GM21786 (cell line): ENCODE measurements around the gene HINFP.

Experiments
- ATAC-seq: cut with Tn5 transposase; IDR thresholded peaks from one replicate; pipeline ENCODE4 v1.9.1; 2021; ENCODE audit not compliant: unreplicated experiment

The HINFP gene, protein sequence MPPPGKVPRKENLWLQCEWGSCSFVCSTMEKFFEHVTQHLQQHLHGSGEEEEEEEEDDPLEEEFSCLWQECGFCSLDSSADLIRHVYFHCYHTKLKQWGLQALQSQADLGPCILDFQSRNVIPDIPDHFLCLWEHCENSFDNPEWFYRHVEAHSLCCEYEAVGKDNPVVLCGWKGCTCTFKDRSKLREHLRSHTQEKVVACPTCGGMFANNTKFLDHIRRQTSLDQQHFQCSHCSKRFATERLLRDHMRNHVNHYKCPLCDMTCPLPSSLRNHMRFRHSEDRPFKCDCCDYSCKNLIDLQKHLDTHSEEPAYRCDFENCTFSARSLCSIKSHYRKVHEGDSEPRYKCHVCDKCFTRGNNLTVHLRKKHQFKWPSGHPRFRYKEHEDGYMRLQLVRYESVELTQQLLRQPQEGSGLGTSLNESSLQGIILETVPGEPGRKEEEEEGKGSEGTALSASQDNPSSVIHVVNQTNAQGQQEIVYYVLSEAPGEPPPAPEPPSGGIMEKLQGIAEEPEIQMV

DNA sequence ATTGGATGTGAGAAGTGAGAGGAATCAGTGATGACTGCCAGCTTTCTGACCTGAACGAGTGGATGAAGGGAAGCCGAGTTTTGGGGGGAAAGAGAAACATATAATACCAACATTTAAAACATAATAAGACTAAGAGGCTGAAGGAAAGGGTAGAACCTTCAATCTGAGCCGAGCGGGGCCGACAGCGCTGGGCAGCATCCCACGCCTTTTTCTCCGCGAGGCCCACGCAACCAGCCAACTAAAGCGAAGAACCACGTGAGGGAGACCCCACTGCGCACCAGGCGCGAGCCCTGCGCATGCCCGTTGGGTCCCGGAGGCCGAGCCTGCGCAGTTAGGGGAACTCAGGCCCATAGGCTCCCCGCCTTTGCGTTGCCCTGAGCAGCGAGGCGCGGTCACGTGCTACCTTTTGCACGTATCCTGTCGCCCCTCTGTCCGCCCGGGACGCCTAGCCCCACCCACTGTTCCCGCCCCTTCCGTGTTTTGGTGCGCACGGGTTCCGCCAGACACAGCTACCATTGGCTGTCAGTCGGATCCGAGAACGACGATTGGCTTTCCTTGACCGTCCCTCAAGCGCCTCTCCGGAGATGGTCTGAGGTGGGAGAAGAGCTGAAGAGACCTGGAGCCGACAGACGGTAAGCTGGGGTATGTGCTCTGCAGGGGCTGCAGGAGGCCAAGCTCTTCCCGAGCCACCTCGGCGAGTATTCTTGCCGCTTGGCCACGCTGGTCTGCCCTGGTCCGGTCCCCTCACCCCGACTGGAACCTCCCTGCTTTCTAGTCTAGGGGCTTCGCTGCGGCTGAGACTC, at the start of gene HINFP:
Gene HINFP, plus strand, starts transcription at position 573 of the 803 bp plus-strand sequence. CDS start 5,365 bp downstream, outside the sequence.
- peak; percentile 97 for ATAC-seq

DNA sequence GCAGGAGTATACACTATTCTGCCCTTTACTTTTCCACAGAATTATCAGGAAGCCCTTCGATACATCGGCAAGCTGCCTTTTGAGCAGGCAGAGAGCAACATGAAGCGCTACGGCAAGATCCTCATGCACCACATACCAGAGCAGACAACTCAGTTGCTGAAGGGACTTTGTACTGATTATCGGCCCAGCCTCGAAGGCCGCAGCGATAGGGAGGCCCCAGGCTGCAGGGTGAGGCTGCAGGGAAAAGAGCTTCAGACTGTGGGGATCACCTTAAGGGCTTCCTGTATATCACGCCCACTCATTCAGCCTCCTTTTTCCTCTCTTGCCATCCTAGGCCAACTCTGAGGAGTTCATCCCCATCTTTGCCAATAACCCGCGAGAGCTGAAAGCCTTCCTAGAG, 43.5 kb upstream of the HINFP start:
- ATAC-seq = no peak

DNA sequence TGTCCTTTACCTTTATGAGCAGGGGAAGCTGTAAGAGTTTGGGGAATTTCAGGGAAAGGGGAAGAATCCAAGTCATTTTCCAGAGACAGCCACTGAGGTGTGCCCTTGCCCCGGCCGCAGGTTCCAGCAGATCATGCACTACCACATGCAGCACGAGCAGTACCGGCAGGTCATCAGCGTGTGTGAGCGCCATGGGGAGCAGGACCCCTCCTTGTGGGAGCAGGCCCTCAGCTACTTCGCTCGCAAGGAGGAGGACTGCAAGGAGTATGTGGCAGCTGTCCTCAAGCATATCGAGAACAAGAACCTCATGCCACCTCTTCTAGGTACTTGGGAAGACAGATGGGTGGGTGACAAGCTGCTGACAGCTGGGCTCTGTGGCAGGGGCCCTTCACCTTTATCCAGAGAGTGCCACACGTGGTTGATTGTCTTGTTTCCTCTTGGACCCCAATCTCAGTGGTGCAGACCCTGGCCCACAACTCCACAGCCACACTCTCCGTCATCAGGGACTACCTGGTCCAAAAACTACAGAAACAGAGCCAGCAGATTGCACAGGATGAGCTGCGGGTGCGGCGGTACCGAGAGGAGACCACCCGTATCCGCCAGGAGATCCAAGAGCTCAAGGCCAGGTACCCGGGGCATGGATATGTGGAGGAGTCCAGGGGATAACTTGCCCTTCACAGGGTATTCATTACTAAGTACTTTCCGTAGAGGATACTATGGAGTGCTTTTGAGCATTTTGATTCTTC, 42.5 kb upstream of the HINFP start:
- no peak for ATAC-seq

DNA sequence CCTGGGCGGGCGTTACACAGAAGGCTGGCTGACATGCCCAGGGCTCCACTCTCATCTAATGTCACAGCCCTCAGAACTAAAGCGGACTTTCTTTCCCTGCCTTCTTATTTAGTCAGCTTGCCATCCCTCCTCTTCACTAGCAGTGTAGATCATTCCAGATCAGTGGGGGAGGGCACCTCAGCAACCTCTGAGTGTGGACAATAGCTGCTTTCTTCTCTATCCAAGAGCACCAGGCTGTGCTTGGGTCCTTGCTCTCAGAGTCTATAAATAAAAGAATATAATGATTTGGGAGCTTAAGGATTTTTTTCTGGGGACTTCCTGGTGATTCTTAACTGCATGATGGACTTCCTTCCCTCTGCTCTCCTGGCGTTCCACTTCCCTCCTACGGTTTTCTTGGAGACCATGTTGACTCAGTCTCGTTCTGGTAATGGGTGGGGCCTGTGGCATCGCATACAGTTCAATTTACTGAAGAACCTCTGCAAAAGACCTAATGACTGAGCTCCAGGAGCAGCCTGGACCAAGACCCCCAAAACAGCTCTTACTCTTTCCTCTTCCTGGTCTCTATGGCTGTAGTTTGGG, 39.6 kb upstream of the HINFP start:
- ATAC-seq = no peak

DNA sequence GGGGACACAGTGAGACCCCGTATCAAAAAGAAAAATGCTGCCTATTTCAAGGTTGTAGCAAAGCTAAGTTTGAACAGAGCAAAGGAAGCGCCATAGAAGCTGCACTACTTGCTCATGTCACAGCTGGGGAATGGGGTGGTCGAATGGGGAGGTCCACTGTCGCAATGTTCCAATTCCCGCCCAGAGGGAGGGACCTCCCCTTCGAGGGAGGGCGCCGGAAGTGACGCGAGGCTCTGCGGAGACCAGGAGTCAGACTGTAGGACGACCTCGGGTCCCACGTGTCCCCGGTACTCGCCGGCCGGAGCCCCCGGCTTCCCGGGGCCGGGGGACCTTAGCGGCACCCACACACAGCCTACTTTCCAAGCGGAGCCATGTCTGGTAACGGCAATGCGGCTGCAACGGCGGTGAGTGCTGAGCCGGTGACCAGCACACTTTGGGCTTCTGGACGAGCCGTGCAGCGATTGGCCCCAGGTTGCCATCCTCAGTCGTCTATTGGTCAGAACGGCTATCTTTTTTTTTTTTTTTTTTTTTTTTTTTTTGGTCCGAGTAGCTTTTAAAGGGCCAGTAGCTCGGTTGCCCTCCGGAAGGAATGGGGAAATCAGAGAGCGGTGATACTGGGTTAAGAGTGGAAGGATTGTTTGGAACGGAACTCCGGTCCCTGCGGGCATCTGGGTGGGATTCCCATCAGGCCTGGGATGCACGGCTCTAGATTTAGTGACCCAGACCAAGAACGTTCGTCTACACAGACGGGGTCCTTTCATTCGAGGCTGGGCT, 36.5 kb upstream of the HINFP start, which contains the start of gene HMBS:
Gene HMBS, plus strand, starts transcription at position 219 of the 774 bp plus-strand sequence. Its CDS starts 153 bp downstream, at position 372.
- ATAC-seq = peak; percentile 88

DNA sequence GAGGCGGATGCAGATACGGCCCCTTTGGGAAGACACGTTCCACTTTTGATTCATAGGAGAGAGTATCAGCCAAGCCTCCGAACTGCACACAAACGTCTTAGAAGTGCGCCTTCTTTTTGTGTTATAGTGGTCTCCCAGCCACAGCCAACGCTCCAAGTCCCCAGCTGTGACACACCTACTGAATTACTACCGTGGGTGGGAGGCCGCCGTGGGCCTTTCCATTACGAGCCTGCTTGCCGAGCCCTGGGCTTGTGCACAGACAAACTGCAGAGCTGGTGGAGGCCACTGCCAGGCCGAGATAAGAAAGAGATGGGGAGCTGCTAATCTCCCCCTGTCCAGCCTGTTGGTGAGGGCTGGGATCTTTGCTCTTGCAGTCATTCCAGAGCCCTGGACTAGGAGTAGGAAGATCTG, 35.9 kb upstream of the HINFP start:
- peak; percentile 15 for ATAC-seq

DNA sequence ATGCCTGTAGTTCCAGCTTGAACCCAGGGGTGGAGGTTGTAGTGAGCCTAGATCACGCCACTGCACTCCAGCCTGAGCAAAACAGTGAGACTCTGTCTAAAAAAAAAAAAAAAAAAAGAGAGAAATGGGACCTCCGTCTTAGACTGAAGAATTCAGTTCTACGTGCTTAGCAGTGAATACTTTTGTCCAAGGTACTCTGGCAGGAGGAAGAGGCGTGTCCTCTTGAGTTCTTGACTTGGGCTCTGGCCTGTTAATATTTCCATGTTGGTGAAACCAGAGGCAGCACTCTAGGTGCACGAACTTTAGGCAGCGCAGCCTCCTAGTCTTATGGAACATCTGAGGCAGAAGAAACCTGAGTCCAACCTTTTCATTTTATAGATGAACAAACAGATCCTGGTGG, 34.3 kb upstream of the HINFP start:
- ATAC-seq = no peak

DNA sequence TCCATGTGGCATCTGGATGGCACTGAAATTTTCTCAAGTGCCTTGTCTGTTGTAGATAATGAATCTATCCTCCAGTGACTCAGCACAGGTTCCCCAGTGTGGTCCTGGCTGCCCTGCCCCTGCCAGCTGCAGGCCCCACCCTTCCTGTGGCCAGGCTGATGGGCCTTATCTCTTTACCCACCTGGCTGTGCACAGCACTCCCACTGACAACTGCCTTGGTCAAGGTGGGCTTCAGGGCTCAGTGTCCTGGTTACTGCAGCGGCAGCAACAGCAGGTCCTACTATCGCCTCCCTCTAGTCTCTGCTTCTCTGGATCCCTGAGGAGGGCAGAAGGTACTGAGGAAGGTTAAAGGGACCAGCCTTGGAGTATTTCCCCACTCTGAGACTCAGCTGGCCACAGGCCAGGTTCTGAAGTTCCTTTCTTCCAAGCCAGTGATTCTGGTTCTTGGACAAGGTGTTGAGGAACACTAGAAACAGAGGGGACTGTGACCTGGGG, 33.6 kb upstream of the HINFP start:
- ATAC-seq = no peak

DNA sequence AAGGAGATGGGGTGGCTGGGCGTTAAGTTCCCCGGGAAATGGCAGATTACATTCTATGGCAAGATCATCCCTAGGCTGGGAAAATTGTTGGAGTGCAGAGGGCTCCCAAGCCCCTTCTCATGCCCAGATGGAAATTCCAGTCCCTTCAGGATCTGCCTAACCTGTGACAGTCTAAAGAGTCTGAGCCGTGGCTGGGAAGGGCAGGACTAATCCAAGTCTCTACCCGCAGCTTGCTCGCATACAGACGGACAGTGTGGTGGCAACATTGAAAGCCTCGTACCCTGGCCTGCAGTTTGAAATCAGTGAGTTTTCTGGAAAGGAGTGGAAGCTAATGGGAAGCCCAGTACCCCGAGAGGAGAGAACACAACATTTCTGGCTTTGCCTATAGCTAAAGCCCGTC, 33.0 kb upstream of the HINFP start:
- no peak for ATAC-seq

DNA sequence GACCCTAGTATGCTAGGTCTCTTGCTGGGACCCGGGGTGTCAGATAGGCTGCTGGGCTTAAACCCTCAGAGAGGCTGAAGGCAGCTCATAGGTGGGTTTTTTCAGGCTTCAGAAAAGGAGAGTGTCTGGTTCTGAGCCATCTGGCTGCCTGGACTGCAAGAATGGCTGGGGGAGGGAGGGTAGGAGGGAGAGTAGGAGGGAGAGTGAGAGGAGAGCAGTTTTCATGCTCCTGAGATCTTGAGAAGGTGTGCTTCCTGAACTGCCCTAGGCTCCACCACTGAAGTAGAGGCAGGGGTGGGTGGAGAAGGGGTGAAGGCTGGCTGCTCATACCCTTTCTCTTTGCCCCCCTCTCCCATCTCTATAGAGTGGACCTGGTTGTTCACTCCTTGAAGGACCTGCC, 32.1 kb upstream of the HINFP start:
- no peak for ATAC-seq

DNA sequence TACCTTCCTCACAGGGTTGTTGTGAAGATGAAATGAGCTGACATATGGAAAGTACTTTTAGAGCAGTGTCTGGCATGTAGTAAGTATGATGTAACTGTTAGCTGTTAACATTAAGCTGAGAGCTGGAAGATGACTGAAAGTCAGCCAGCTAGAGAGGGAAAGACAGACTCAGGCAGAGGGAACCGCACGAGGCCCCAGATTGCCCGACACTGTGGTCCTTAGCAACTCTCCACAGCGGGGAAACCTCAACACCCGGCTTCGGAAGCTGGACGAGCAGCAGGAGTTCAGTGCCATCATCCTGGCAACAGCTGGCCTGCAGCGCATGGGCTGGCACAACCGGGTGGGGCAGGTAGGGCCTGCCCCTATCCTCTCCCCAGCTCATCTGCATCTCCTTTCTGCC, 30.2 kb upstream of the HINFP start:
- no peak for ATAC-seq

DNA sequence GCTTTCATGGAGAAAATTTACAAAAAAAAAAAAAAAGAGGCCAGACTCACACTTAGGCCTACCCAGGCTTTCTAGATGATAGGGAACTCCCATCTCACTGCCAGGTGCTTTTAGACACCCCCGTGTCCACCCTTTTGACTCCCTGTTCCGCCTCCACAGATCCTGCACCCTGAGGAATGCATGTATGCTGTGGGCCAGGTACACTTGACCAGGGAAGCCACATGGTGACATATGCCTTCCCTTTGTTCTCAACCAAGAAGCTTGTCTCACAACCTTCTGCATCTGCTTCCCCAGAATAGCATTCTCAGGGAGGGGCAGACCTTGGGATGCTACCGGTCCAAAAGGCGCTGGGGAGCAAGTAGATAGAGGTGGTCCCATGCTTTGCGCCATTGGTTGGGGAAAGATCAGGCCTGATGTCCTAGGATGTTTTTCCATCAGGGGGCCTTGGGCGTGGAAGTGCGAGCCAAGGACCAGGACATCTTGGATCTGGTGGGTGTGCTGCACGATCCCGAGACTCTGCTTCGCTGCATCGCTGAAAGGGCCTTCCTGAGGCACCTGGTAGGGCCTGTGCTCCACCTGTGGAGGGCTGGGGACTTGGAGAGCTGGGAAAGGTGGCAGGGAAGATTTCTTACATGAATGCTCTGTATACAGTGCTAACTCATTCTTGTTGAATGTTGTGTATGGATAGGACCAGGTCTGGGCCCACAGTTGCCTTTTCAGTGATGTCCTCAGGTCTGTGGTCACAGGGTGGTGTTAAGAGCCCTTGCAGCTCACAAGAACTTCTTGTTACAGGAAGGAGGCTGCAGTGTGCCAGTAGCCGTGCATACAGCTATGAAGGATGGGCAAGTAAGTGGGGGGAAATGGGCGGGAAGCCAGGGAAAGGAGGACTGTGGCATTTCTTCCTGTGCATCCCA, 29.2 kb upstream of the HINFP start:
- ATAC-seq = no peak

DNA sequence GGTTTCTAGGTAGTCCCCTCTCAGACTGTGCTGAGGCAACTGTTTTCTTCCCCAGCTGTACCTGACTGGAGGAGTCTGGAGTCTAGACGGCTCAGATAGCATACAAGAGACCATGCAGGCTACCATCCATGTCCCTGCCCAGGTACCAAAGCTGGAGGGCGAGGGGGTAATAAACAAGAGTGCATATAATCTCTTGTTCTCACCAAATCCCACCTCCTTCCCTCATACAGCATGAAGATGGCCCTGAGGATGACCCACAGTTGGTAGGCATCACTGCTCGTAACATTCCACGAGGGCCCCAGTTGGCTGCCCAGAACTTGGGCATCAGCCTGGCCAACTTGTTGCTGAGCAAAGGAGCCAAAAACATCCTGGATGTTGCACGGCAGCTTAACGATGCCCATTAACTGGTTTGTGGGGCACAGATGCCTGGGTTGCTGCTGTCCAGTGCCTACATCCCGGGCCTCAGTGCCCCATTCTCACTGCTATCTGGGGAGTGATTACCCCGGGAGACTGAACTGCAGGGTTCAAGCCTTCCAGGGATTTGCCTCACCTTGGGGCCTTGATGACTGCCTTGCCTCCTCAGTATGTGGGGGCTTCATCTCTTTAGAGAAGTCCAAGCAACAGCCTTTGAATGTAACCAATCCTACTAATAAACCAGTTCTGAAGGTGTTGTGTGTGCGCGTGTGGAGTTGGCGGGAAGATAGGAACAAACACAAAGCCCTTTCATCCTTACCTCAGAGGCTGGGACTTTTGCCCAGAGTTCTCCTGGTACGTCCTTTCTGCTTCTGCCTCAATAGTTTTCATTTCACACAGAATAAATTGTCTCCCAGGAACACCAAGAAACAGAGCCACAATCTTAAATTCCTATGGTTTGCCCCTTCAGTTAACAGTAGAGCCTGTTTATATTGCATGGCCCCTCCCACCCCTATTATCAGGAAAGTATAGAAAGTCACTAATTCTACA, 28.2 kb upstream of the HINFP start:
- no peak for ATAC-seq

DNA sequence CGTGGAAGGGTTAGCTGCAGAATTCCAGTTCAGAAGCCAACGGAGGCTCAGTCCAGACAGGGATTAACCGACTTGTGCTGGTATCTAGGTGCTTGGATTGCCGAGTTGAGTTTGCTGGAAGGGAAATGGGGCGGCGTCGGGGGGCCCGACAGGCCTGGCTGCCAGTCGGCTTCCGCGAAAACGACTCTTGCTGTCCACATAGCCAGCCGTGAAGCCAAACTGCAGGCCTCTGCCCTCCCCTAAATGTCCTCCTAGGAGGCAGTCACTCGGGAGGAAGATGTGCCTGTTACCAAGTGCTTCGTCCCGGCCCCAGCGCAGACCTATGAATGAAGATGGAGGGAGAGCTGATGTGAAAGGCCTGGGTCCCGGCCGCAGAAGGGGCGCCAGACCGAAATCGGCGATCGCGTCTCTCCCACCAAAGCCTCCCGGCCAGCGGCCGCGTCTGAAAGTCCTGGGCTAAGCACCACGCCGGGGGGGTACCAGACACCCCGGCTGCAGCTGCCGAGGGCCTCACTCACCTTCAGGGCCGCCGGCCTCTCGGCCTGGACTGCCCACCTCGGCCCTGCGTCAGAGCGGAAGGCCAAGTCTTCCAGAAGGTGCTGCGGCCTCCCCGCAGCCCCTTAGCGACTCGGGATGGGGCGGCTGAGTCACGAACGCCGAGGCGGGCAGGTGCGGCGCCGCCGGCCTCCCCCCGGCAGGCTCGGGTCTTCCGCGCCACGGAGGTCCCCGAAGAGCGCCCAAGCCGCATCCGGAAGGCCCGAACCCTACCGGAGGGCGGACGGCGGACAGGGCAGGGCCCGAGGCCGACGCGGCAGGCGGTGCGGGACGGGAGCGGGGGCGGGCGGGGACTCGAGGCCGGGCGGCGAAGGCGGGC, 27.2 kb upstream of the HINFP start:
- no peak for ATAC-seq

DNA sequence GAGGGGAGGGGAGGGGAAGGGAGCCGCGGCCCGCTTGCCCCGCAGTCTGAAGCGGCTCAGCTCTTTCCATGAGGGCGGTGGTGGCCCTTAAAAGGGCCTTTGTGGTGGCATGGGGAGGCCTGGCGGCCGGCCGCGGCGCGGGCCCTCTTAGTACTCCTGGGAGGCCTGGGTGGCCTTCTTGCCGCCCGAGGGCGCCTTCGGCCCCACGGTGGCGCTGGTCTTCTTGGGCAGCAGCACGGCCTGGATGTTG, 26.6 kb upstream of the HINFP start:
- peak; percentile 33 for ATAC-seq

DNA sequence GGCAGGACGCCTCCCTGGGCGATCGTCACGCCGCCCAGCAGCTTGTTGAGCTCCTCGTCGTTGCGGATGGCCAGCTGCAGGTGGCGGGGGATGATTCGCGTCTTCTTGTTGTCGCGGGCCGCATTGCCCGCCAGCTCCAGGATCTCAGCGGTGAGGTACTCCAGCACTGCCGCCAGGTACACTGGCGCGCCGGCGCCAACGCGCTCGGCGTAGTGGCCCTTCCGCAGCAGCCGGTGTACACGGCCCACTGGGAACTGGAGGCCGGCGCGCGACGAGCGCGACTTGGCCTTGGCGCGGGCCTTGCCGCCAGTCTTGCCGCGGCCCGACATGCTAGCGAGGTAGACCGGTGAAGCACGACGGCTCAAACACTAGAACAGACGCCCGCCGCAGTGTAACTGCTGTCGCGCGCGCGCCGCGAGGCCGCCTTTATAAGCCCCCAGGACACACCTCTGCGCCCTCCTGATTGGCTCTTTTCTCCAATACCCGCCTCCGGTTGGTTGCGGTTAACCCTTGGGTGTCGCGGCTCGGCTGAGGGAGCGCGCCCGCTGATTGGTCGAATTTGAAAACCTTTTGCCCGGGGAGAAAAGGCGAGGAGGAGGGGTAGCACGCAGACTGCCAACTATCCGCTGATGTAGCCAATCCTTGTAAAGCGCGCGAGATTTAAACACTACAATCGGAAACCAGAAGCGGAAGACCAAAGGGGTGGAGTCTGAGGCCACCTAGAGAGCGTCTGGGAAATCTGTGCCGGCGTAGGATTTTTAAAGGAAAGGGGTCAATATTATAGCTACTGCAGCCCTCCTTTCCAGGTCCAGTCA, 26.1 kb upstream of the HINFP start:
- ATAC-seq = peak; percentile 79
